Measurements from ENCODE around the gene DNAAF3.
A peak's percentile ranks its signal among the peaks of the same experiment; 100 is the strongest.
"Not testable (repeated sequence)": the region's sequence is repeated elsewhere in the genome, so short reads cannot be mapped to it uniquely, and the experiment has no call there.

Gene DNAAF3

DNA sequence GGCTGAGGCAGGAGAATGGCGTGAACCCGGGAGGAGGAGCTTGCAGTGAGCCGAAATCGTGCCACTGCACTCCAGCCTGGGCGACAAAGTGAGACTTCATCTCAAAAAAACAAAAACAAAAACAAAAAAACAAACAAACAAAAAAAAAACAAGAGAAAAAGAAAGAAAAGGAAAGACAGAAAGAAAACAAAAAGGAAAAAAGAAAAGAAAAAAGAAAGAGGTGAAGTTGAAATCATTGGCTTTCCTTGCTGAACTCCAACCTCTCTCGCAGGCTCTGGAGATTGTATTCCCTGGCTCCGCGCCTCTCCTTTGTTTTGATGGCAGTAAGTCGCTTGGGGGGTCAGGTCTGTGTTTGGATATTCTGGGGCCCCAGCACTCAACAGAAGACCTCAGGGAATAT, 5.9 kb upstream of the DNAAF3 start:
- H3K4me3 ChIP-seq; H3K27me3 ChIP-seq (ENCODE audit: low read depth); in situ Hi-C loops (cut with MboI; ENCODE audit: low sequenced_read_pairs); H3K4me1 ChIP-seq; H3K9me3 ChIP-seq; H3K36me3 ChIP-seq (replicated peaks); DNase-seq (ENCODE audit: low spot score in 2 of 2): not testable (repeated sequence)

DNA sequence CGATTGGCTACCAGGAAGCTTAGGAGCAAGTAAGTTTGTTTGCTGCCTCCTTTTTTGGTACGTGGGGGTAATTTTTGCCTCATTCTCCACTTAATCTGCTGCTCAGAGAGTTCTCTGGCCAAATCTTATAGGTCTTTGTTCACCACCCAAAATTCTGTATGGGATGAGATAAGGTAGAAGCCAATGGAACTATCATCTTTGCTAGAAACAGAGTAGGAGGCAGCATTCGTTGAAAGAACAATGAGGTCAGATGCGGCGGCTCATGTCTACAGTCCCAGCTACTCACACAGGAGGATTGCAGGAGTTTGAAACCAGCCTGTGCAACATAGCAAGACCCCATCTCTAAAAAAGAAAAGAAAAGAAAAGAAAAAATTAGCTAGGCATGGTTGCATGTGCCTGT, 5.0 kb upstream of the DNAAF3 start:
- Histone ChIP-seq H3K36me3 (replicated peaks) (no peaks in the 10 kb centered on the region), H3K4me1 (peaks cover 8% of the 10 kb centered on the region; the same call in 1 of the 2 replicates), H3K27me3 (ENCODE audit: low read depth) (peaks cover 6% of the 10 kb centered on the region; the same call in 1 of the 2 replicates), H3K9me3 (no peaks in the 10 kb centered on the region), H3K4me3 (no peak overlapping the region)
- DNase-seq (ENCODE audit: low spot score in 2 of 2), result no peak
- in situ Hi-C loops (cut with MboI; ENCODE audit: low sequenced_read_pairs), result no loop called here

DNA sequence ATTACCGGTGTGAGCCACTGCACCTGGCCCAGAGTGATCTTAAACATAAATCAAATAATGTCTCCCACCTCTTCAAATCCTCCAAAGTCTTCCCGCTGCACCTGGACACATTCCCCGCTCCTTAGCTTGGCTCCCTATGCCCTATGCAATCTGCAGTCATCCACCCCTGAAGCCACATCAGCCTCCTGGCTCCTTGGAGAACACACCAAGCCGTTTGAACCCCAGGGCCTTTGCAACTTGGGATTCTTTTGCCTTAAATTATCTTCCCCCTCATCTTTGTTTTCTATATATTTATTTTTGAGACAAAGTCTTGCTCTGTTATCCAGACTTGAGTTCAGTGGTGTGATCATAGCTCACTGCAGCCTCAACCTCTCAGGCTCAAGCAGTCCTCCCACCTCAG, 2.7 kb upstream of the DNAAF3 start:
- Histone ChIP-seq H3K4me1 (peaks cover 8% of the 10 kb centered on the region; the same call in 1 of the 2 replicates), H3K36me3 (replicated peaks) (no peaks in the 10 kb centered on the region), H3K9me3 (no peaks in the 10 kb centered on the region), H3K4me3 (no peak overlapping the region), H3K27me3 (ENCODE audit: low read depth) (peaks cover 5% of the 10 kb centered on the region; the same call in 1 of the 2 replicates)
- in situ Hi-C loops (cut with MboI; ENCODE audit: low sequenced_read_pairs), result no loop called here
- no peak for DNase-seq (ENCODE audit: low spot score in 2 of 2)

DNA sequence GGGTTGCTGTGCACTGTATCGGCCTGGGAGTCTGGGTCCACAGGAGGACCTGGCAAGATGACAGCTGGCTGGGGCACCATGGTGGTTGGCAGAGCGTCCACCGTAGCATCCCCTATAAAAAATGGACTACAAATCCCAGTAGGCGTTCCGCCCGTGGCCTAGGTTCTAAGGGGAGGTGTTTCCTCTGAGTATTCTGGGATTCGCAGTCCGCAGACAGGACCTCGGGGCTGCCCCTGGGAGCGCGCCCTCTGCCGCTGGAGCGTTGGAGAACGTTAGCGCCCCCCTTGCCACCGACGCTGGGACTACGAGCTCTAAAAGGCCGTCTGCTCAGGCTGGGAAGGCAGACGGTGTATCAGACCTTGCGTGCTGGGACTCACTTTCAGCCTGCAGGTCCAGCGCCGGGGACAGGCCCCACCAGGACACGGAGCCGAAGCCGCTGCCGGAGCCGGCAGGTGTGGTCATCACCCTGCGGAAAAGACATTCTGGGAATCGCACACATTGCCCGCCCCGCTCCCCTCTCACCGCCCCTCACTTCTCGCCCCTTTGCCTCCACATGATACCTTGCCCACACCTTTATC, 372 bp downstream of the DNAAF3 start:
- H3K27me3 ChIP-seq (ENCODE audit: low read depth), result no peaks in the 10 kb centered on the region

DNA sequence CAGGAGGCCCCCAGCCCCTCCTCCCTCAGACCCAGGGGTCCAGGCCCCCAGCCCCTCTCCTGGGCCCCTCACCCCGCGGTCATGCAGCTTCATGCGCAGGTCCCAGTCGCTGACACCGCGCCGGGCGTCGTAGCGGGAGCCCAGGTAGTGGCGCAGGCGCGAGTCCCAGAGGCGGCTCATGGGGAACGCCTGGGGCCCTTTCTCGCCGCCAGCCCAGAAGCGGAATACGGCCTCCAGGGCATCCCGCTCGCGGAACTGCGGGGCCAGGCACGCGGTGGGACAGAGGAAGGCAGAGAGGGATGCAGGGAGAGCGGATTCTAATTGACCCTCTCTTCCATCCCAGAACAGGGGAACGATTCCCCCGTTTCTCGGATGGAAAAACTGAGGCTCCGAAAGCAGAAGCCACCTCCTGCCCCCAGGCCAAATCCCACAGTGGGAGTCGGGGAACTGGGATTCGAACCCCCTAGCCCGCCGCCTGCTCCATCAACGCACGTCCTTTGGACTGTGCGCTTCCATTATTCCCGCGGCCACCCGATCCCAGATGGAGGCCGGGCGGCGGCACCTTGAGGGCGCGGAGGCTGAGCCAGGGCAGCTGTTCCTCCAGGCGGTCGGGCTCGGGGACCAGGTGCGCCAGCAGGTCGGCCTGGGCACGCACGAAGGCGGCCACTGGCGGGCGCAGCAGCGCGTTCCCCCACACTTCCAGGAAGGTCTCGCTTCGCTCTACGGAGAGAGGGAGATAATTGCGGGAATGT, 4.7 kb downstream of the DNAAF3 start:
- in situ Hi-C loops (cut with MboI; ENCODE audit: low sequenced_read_pairs), result no loop called here
- no peaks in the 10 kb centered on the region for H3K4me1 ChIP-seq
- peaks cover 6% of the 10 kb centered on the region; the same call in 1 of the 2 replicates for H3K27me3 ChIP-seq (ENCODE audit: low read depth)
- no peaks in the 10 kb centered on the region for H3K9me3 ChIP-seq
- DNase-seq (ENCODE audit: low spot score in 2 of 2), result no peak
- H3K4me3 ChIP-seq, result no peak overlapping the region
- H3K36me3 ChIP-seq (replicated peaks), result no peaks in the 10 kb centered on the region

More for the DNA sequence above, 372 bp downstream of the DNAAF3 start:
- in situ Hi-C loops (cut with MboI; ENCODE audit: low sequenced_read_pairs), result no loop called here
- Histone ChIP-seq H3K4me1 (peaks cover 3% of the 10 kb centered on the region; the same call in 1 of the 2 replicates), H3K36me3 (replicated peaks) (no peaks in the 10 kb centered on the region), H3K9me3 (no peaks in the 10 kb centered on the region), H3K4me3 (peak overlapping the region; percentile 39)
- DNase-seq (ENCODE audit: low spot score in 2 of 2), result peak; percentile 80 to 90

DNA sequence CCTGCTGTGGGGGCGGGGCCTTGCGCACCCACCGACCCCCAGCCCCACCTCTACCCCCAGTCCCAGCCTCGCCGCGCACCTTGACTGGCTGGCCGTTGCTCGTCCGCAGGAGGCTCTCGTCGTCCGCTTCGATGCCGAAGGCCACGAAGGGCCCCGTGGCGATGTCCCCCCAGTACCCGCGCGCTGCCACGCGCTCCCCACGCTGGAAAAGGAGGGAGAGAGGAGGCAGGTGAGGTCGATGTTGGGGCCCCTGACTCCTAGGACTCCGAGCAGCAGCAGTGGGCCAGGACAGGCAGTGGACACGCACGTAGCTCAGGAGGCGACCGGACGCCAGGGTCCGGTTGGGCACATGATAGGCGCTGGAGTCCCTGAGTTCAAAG, 5.4 kb downstream of the DNAAF3 start:
- H3K4me3 ChIP-seq, result no peak overlapping the region

DNA sequence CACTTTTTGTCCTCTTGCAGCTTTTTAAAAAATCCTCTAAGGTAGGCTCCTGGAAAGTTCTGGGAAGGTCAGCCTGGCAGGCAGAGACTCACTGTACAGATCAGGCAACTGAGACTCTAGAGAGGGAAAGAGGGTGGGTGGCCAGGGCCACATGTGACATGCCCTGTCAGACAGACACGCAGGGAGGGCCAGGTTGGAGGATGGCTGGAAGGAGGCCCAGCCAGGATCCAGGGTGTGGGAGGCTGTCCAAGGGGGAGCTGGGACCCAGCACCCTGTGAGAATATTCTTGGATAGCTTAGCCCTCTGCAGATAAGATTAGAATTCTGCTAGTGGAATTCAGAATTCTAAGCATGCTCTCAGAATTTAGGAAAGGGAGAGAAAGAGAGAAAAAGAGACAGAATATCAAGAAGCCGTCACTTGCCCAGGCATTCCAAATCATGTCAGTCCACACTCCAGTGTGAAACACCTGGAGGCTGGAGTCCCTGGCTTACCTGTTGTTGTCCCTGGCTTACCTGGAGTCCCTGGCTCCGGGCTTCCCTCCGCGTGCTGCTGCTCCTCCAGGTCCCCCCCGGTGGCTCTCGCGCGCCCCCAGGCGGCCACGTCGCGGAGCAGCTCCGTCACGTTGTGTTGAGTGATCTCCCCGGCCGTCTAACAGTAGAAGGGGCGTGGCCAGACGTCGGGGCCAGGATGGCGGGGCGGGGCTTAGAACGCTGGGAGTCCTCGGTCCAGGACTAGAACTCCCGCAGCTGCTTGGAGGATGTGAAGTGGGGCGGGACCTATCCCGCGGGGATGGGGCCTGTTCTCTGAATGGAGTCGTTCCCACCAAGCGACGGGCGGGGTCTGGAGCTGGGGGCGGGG, 6.1 kb downstream of the DNAAF3 start:
- H3K4me3 ChIP-seq, result no peak overlapping the region
- in situ Hi-C loops (cut with MboI; ENCODE audit: low sequenced_read_pairs), result no loop called here
- peak; percentile 77 to 97 for DNase-seq (ENCODE audit: low spot score in 2 of 2)

More for the DNA sequence above, 5.4 kb downstream of the DNAAF3 start:
- H3K36me3 ChIP-seq (replicated peaks), result no peaks in the 10 kb centered on the region
- H3K4me1 ChIP-seq, result peaks cover 2% of the 10 kb centered on the region; the same call in 1 of the 2 replicates
- H3K27me3 ChIP-seq (ENCODE audit: low read depth), result peaks cover 8% of the 10 kb centered on the region; the same call in 1 of the 2 replicates
- no peak for DNase-seq (ENCODE audit: low spot score in 2 of 2)
- in situ Hi-C loops (cut with MboI; ENCODE audit: low sequenced_read_pairs), result no loop called here
- H3K9me3 ChIP-seq, result no peaks in the 10 kb centered on the region

DNA sequence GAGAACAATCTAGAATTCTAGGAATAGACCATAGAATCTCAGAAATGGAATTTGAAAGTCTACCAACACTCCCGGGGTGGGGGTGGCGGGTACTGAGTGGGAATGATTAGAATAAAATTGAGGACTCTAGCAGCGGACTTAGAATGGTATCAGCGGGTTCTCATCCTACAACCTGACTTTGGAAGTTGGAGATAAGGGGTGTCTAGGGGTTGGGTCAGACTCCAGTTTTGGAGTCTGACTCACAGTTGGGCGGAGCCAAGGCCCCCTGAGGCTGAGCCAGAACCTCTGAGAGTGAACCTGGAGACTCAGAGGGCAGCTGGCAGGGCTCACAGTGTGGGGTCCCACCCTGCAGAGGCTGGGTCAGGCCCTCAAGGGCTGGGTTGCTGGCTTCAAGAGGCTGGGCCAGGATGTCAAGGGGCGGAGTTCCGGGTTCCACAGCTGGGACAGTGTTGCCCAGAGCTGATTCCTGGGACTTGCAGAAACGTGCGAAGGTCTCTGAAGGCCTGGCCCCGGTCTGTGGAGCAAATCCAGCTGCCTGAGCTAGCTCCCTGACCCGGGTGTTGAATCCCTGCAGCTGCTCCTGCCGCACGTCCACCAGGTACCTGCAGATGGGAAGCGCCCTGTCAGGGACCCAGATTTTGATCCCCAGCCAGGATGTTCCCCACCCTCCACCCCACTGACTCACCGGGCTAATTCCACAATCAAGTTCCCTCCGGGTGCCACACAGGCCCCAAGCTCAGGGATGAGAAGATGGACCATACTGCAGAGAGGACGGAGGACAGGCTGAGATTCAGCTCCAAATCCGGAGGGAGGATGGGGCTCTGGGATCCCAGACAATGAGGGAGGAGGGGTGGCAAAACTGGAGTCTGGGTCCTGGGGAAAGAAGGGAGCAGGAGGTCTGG, 7.3 kb downstream of the DNAAF3 start:
- in situ Hi-C loops (cut with MboI; ENCODE audit: low sequenced_read_pairs), result no loop called here
- no peak for DNase-seq (ENCODE audit: low spot score in 2 of 2)

More for the DNA sequence above, 6.1 kb downstream of the DNAAF3 start:
- Histone ChIP-seq H3K27me3 (ENCODE audit: low read depth) (peaks cover 8% of the 10 kb centered on the region; the same call in 1 of the 2 replicates), H3K4me1 (peaks cover 3% of the 10 kb centered on the region; the same call in 1 of the 2 replicates), H3K9me3 (no peaks in the 10 kb centered on the region), H3K36me3 (replicated peaks) (no peaks in the 10 kb centered on the region)

DNA sequence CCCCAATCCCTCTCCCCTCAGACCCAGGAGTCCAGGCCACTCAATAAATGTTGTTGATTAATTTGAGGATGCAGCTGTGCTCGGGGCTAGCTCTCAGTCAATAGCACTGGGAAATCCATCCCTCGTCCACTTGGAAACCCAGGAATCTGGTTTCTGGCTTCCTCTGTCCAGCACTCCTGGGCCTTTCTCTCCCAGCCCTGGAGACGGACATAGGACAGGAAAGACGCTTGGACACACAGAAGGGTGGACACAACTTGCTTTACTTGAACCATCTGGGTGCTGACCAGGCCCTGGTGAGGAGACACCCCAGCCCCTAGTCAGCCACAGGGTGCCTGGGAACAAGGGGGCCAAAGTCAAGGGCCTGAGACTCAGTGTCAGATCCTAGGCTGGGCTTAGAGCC, 8.0 kb downstream of the DNAAF3 start:
- Histone ChIP-seq H3K36me3 (replicated peaks) (no peaks in the 10 kb centered on the region), H3K27me3 (ENCODE audit: low read depth) (peaks cover 8% of the 10 kb centered on the region; the same call in 1 of the 2 replicates), H3K4me1 (peaks cover 3% of the 10 kb centered on the region; the same call in 1 of the 2 replicates), H3K4me3 (no peak overlapping the region), H3K9me3 (no peaks in the 10 kb centered on the region)
- in situ Hi-C loops (cut with MboI; ENCODE audit: low sequenced_read_pairs), result no loop called here
- DNase-seq (ENCODE audit: low spot score in 2 of 2), result no peak

More for the DNA sequence above, 7.3 kb downstream of the DNAAF3 start:
- peaks cover 3% of the 10 kb centered on the region; the same call in 1 of the 2 replicates for H3K4me1 ChIP-seq
- H3K9me3 ChIP-seq, result no peaks in the 10 kb centered on the region
- H3K4me3 ChIP-seq, result no peak overlapping the region
- peaks cover 8% of the 10 kb centered on the region; the same call in 1 of the 2 replicates for H3K27me3 ChIP-seq (ENCODE audit: low read depth)
- no peaks in the 10 kb centered on the region for H3K36me3 ChIP-seq (replicated peaks)

DNA sequence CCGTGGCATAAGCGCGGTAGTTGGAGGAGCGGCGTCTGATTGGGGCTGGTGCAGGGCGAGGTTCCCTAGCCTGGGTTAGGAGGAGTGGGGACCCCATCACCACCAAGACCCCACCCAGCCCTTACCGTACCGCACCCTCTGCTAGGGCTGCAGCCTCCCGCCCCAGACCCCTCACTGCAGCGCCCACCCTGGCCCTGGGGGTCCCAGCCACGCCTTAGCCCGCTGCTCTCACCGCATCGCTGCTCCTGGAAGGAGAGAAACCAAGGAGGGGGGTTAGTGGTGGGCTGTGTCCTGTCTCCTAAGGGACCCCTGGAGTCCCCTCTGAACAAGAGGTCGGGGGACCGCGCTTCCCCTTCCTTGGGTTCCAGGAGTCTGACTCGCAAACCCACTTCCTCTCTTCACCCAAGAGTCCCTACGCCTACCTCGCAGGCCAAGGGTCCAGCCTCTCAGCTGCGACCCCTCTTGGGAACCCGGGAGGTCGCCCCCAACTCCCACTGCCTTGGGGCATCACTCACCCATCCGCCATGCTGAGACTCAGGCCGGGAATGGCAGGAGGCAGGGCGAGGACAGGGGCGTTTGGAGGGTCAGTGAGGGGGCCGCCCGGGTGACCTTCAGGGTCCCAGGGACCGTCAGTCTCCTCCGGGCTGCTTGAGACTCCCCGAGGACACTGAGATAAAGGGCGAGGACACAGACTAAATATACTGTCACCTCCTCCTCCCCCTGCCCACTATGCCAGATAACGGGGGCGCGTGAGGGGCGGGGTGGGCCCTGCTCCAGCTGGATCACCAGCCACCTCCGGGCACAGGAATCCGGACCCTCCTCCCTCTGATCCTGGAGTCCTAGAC, 9.1 kb downstream of the DNAAF3 start, which contains the start of gene TNNI3:
Gene TNNI3 (minus strand): TSS at position 669 of the 845 bp plus-strand sequence. CDS start 143 bp downstream, at position 526.
- in situ Hi-C loops (cut with MboI; ENCODE audit: low sequenced_read_pairs), result no loop called here
- H3K9me3 ChIP-seq, result no peaks in the 10 kb centered on the region
- H3K4me1 ChIP-seq, result peaks cover 3% of the 10 kb centered on the region; the same call in 1 of the 2 replicates
- no peak for DNase-seq (ENCODE audit: low spot score in 2 of 2)
- peak within 1 kb of the TSS; percentile 27 for H3K4me3 ChIP-seq
- H3K36me3 ChIP-seq (replicated peaks), result no peaks in the 10 kb centered on the region
- peaks cover 8% of the 10 kb centered on the region; the same call in 1 of the 2 replicates for H3K27me3 ChIP-seq (ENCODE audit: low read depth)

DNA sequence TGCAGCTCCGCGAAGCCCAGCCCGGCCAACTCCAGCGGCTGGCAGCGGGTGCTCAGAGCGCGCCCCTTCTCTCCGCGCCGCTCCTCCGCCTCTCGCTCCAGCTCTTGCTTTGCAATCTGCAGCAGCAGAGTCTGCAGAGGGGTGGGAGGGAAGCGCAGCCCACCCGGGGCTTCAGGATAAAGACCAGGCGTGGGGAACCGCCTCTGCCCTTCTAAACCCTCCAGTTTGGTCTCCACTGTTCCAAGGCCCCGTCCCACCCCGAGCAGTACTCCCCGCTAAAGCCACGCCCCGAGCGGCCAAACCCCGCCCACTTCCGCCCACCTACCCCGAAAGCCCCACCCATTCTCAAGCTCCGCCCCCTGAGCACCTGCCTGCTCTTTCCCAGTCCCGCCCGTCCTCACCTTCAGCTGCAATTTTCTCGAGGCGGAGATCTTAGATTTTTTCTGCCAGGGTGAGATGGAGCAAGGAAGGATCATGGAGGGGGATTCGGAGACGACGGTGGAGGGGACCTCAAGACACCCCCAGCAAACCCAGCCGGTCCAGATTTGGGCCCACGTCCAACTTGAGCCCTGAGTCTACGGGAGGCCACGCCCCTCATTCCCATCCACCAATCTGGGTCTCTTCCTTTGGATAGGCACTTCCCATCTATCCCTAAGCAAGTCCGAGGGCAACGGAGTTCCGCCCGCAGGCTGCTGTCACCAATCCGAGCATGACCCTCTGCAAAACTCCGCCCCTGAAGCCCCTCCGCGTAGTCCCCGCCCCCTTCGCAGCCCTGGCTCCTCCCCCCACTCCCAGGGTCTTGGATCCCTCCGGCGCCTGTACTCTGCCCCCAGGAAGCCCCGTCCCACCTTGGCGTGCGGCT, 10.0 kb downstream of the DNAAF3 start:
- no peaks in the 10 kb centered on the region for H3K36me3 ChIP-seq (replicated peaks)
- in situ Hi-C loops (cut with MboI; ENCODE audit: low sequenced_read_pairs), result no loop called here
- peak overlapping the region; percentile 27 for H3K4me3 ChIP-seq
- DNase-seq (ENCODE audit: low spot score in 2 of 2), result peak; percentile 49 to 90
- peaks cover 8% of the 10 kb centered on the region; the same call in 1 of the 2 replicates for H3K27me3 ChIP-seq (ENCODE audit: low read depth)
- H3K4me1 ChIP-seq, result peaks cover 3% of the 10 kb centered on the region; the same call in 1 of the 2 replicates
- H3K9me3 ChIP-seq, result no peaks in the 10 kb centered on the region

Data from HAP-1 (cell line).